KBM-7 (cell line): ENCODE data around the gene AHRR.
"Not testable (repeated sequence)": the region's sequence is repeated elsewhere in the genome, so short reads cannot be mapped to it uniquely, and the experiment has no call there.

Experiments used
- DNase-seq: peaks from one replicate; pipeline ENCODE4 v3.0.0-alpha.2; 2015
- in situ Hi-C: fragments of 300-500 bp; cut with MboI; formaldehyde crosslinking; loops from 2 replicates; pipeline ENCODE4 v1.14.3; 2020; ENCODE audit warnings: low sequenced_read_pairs, low pct_unique_long_range_greater_than_20kb, mixed read lengths

AHRR gene

DNA sequence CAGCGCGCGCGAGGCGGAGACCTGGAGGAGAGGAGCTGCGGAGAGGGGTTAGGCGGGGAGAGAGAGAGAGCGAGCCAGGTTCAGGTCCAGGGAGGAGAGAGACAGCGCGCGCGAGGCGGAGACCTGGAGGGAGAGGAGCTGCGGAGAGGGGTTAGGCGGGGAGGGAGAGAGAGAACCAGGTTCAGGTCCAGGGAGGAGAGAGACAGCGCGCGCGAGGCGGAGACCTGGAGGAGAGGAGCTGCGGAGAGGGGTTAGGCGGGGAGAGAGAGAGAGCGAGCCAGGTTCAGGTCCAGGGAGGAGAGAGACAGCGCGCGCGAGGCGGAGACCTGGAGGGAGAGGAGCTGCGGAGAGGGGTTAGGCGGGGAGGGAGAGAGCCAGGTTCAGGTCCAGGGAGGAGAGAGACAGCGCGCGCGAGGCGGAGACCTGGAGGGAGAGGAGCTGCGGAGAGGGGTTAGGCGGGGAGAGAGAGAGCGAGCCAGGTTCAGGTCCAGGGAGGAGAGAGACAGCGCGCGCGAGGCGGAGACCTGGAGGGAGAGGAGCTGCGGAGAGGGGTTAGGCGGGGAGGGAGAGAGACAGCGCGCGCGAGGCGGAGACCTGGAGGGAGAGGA, 152.8 kb downstream of the AHRR start:
- in situ Hi-C loops, DNase-seq: not testable (repeated sequence)

DNA sequence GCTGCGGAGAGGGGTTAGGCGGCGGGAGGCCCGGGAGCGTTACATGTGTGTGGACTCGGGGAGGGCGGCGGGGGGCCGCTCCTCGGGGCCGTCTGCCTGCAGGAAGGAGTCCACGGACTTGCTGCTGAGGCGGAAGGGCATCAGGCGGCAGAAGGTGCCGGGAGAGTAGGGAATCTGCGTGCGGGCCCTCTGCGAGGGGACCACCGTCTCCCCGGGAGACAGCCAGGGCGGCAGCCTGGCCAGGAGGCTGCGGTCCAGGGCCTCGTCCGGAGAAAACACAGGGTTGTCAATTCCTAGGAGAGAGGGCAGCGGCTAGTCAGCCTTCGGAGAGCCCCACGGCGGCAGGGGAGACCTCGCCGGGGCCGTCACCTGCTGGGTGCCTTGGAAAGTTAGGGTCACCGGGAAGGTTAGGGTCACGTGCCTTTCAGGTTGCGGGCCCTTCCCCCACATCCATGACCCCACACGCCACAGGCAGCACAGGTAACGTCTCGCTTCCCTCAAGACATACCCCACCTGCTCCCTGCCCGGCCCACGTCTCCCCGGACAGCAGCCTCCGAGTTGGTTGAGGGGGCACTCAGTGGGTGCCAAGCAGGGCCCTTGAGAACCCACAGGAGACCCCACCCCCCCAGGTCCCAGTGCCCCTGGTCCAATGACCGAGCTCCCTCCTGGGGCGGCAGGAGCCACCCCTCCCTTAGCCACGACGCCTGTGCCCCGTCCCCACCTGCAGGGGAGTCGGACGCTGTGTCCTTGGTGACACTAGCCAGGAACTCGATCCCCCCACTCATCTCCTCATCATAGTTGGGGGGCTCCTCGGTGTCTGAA, 153.5 kb downstream of the AHRR start:
- no peak for DNase-seq
- in situ Hi-C loops: no loop called here

GRCh38 chr5:475704-476101, 154.2 kb downstream of the AHRR start:
- DNase-seq: no peak
- in situ Hi-C loops: no loop called here

DNA sequence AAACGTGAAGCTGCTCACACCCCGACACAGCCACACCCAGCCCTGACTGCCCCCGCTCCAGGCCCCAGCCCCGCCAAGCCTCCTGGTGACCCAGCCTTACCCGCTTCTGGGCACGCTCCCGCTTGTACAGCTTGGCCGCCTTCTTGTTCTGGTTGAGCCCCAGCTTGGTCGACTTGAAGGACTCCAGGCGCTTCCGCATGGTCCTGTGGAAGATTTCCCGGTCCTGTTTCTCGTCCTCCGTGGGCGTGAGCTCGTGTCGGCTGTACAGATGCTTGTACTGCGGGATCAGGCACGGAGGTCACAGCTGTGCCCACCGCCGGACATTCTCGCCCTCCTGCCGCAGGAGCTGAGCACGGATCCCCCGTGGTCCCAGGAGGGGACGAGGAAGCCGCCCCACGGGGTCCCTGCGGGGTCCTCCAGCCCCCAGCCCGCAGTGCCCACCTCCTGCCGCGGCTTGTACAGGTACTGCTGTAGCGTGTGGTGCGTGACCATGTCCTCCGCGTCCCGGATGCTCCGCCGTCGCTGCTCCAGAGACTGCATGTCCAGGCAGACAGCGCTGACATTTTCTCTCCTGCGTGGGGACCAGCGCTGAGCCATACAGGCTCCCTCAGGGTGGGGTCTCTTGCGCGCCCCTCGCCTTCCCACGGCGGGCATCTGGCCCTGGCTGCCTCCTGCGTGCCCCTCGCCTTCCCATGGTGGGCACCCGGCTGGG, 154.7 kb downstream of the AHRR start:
- in situ Hi-C loops: no loop called here
- DNase-seq: no peak

DNA sequence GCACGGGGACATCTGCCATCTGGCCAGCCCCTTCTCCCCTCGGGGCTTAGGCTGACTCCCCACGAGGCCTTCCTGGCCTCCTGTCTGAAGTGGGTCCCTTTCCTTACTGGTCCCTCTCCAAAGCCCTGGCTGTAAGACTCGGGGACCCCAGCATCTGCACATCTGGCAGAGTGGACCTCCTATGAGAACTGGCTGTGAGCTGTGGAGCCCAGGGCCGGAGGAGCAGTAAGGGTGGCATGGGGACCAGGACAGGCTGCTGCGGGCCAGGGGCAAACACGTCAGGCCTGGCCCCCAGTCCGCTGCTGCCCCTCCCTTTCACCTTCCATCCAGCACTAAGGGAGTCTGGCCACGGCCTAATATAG, 155.3 kb downstream of the AHRR start:
- in situ Hi-C loops: no loop called here
- DNase-seq: no peak

DNA sequence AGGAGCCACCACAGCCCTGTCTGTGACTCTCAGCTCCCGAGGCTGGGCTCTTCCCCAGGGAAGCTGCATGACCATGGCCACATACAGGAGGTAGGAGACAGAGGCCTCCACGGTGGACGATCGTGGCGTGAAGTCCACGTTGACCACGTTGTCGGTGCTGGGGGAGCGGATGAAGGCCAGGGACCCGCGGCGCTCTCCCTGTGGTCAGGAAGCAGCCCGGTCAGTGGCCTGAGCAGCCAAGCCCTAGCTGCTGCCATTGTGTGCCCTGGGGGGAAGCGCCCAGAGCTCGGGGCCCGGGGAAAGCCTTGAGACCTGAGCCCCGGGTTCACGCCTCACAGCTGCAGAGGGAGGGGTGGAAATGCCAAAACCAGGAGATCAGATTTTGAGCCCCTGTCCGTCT, 155.7 kb downstream of the AHRR start:
- in situ Hi-C loops: no loop called here
- DNase-seq: no peak

GRCh38 chr5:477871-478270, 156.4 kb downstream of the AHRR start:
- in situ Hi-C loops: no loop called here

DNA sequence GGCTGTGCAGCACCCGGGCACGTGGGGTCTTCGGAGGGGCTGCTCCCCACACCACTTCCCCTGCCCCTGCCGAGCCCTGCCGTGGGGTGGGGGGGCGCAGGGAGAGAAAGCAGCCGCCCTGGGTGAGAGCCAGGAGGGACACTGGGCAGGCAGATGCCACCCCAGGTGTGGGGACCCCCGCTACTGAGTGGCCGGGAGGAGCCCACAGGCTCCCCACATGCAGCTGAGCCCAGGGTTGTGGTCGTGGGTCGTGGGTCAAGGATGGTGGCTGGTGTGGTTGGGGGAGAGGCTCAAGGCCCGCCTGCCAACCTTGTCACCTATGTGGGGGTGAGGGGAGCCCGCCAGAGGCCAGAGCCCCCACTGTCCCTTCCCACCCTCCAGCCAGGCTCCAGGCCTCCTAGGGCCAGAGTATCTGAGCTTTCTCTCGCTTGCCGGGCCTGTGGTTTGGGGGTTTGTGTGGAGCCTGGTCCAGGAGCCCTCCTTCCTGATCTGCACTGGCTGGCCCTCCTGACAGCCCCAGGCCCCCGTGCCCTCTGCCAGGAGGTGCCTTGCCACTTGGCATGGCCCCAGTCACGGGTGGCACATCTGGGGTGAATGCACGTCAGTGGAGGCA, 157.0 kb downstream of the AHRR start:
- in situ Hi-C loops: no loop called here
- DNase-seq: no peak

More at GRCh38 chr5:477871-478270, 156.4 kb downstream of the AHRR start:
- no peak for DNase-seq

DNA sequence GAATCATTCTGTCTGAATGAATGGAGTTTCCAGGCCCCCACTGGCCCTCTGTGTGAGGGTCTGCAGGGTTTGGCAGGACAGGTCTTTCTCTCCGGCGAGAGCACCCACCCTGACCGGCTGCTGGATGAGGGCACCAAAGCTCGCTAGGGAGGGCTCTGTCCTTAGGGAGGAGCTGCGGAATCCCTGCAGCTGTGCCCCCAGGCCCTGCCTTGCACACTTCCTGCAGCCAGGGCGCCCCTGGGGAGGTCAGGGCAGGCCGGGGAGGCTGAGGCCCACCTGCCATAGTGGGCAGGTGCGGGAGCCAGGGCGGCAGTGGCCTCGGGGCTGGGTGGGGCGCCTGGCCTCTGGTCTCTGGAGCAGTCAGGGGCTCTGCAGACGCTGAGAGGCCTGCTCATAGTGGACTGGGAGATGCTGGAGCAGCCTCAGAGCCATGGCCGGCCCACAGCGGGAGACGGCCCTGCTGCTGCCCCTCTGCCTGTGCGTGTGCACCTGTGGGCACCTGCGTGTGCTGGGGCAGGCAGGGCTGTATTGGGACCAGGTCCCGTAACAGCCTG, 157.5 kb downstream of the AHRR start:
- in situ Hi-C loops: no loop called here
- no peak for DNase-seq

GRCh38 chr5:479566-480319, 158.2 kb downstream of the AHRR start:
- no peak for DNase-seq
- in situ Hi-C loops: no loop called here

DNA sequence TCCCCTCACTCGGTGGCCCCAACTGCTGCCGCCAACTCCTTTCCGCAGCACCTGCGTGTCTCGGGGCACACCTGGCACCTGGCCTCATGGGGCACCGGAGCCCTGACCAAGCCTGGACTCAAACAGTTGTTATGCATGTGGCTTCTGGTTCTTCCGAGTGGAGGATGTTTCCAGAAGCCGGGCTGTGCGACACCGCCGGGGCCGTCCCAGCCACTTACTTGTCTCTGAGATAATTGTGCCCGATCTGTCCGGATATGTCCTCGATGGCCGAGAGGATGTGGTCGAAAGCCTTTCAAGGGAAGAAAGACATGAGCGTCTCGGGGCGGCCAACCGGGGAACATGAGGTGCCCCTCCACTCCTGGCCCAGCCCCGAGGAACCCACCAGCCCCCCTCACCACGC, 159.8 kb downstream of the AHRR start:
- no peak for DNase-seq
- in situ Hi-C loops: no loop called here

DNA sequence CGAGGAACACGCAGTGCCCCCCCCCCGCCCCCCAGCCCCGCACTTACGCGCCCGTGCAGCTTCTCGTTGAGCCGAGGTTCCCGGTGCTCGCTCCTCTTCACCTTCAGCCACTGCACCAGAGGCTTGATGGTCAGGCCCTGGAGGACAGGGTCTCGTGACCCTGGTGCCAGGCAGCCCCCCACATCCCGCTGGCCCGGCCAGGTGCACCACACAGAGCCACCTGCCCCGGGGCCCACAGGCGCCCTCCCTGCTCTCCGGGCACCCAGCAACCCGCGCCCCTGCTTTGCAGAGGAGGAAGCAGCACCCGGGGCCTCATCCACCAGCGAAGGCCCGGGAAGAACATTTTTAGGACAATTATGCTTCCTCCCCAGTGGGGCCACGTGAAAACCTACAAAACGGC, 160.5 kb downstream of the AHRR start:
- in situ Hi-C loops: no loop called here
- no peak for DNase-seq

DNA sequence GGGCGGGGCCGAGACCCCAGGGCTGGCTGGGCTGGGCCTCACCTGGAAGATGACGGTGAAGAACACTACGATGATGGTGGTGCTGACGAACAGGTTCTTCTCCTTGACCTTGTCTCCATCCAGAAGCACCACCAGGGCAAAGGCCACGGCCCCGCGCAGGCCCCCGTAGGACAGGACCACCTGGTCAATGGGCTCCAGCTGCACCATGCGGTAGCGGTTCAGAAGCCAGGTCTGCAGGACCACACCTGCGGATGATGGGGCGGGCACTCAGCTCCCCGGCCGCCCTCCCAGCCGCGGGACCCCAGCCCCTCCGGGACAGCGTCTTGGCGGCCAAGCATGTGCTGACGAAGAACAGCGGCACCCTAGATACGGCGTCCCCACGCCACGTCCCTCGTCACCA, 161.0 kb downstream of the AHRR start:
- no peak for DNase-seq
- in situ Hi-C loops: no loop called here

- DNase-seq: no peak
- in situ Hi-C loops: no loop called here
Measured at GRCh38 chr5:483011-483410, 161.5 kb downstream of the AHRR start.

GRCh38 chr5:483434-484140, 162.1 kb downstream of the AHRR start:
- DNase-seq: no peak
- in situ Hi-C loops: no loop called here

GRCh38 chr5:484556-484955, 163.0 kb downstream of the AHRR start:
- in situ Hi-C loops: no loop called here
- DNase-seq: no peak

DNA sequence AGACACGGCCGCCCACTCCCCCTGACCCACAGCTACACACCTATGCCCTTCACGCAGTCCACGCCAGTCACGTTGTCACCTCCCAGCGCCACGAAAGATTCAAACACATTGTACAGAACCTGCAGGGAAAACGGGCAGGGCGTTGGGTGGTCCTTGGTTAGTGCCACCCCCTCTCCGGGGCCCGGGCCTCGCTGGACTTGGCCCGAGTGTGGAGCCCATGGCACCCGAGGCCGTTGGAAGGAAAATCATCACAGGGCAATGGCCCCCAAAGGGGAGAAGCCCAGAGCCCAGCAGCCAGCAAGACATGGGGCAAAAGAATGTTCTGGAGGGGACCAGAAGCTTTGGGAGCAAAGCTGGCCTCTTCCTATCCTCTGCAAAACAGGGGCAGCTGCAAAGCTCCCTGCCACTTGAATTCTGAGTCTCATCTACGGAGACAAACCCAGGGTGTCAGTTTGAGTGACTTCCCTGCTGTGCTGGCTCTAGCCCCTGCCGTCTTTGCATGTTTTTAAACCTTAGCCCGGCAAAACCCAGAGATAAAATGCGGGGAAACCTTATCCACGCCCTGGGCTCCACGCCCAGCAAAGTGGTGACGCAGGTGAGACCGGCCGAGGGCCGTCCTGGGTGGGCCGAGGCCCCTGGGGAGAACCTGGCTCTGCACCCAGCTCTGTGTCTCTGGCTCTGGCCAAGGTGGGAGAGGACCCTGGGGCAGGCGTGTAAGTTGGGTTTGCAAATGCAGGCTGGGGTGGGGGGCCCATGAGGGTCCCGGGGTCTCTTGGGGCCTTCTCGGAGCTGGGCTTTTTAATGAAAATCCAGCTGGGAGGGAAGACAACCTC, 163.8 kb downstream of the AHRR start:
- no peak for DNase-seq
- in situ Hi-C loops: no loop called here
